Activated CD8-positive, alpha-beta memory T cell treated with anti-CD3 and anti-CD28 coated beads, Interleukin-2, amount 50 U/mL, for 1 hour (primary cell): ENCODE results near the gene AGPAT4.

Experiments
- DNase-seq: peaks from one replicate; pipeline ENCODE4 v3.0.0-alpha.2; 2020; ENCODE audit errors: extremely low read depth

Gene AGPAT4

DNA sequence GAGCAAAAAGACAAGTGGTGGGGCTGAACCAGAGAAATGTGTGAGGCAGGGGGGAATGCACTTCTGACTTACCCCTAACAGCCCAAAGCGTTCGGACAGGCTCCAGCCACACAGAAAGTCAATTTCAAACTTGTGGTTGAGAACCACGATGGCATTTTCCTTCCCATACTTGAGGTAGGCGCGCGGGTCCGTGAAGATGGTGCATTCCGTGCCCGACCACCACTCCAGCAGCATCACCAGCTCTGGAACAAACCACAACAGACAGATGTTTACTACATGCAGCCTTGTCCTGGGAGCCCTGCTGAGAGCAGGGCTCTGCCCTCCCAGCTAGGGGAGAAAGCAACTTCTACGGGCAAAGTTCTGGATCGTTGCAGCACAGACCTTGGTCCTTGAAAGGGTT lies 107.7 kb downstream of the AGPAT4 start:
- no peak for DNase-seq

DNA sequence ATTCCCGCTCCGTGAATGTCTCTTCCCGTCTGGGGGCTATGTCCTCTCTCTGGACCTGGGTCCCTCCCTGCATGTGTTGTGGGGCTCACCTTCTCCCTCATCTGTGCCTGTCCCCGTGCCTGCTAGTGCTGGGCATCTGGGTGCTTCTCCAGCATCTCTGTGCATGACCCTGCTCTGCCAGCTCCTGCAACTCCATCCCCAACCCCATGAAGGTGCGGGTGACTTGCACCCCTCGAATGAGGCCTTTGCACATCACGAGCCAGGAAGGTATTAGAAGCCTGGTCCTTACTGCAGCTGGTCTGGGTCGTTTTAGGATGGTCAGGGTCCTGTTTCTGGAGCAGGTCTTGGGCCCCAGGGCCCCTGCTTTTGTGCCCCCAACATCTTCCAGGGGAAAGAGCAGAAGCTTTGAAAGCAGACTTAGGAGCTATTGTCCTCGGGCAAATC lies 109.7 kb downstream of the AGPAT4 start:
- no peak for DNase-seq

DNA sequence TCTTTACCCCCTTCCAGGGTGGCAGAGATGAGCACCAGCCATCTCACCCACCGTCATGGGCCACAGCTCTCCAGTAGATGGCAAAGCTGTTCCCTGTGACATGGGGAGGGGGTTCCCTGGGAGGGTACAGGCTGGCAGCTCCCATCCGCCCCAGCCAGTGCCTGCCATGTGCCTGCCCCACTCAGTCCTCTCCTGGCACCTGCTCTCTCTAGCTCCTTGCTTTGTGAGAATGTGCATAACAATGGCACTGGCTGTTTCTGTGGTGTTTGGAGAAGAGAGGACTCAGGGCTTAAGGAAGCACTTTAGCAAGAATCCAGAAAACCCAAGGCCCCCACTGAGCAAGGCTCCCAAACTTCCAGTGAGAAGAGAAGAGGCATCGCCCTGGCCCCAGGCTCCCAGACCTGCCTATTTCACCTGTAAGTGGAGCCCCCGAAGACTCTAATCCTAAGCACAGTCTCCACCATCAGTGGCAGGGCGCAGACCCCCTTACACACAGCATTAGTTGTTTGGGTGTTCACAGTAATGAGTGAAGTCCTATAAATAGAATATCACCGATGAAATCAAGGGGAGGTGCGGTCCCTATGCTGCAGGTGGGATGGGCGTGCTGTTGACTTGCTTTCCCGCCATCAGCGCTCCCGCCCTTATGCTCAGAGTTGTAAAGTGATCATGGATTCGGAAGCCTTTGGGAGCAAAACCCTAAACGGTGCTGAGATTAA lies 110.2 kb downstream of the AGPAT4 start:
- no peak for DNase-seq

DNA sequence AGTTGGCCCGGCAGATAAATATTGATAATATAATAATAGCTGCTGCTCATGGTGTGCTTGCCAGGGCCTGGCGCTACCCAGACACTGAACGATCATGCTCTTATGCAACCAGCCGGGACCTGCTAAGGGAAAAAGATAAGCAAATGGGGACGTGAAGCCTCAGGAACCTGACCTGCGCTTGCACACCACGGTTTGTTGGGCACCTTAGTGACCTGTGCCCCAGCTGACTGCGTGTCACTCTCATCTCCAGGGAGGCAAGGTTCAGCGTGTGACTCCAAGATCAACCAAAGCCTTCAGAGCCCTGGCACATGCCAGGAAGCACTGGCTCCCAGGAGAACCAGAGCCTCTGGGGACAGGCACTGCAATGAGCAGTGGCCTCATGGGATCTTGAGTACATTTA lies 111.1 kb downstream of the AGPAT4 start:
- no peak for DNase-seq

DNA sequence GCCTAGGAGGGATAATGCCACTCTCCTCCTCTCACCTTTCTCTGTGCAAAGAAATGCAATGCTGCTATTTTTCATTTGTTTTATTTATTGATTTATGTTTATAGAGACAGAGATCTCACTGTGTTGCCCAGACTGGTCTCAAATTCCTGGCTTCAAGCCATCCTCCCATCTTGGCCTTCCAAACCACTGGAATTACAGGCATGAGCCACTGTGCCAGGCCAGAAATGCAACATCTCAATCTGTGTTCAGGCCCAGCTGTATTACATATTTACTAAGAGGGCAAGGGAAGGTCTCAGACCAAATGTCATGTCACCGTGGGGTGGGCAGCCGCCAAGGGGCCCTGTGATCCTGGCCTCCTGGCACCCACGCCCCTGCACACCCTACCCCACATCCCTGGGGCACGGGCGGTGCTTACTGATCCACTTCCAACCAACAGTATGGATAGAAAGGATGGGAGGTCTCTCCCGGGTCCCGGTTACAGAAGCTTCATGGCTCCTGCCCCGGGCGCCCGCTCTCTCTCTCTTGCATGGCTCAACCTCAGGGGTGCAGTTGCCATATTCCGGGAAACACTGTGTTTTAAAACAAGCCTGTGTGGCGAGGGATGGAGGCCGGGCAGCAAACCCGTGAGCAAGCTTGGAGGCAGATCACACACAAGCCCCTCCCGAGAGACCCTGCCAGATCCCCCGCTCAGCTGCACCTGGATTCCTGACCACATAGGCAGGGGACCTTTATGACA lies 111.8 kb downstream of the AGPAT4 start:
- no peak for DNase-seq

DNA sequence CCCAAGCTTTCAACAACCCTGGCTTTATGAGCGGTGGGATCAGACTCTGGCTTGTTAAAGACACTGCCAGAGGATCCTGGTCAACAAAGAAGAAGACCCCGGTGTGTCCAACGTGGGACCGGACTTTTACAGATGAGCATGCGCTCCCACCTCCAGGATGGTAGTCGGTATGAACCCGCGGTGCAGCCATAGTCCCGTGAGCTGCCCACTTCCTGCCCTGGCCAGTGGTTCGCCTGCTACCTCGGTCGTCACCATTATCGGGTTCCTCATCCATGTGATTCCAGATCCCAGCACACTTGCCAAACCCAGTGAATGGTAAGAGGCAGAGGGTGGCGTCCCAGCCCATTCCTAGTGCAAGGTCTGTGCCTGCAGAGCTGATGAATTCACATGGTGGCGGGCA lies 112.7 kb downstream of the AGPAT4 start:
- DNase-seq = no peak

DNA sequence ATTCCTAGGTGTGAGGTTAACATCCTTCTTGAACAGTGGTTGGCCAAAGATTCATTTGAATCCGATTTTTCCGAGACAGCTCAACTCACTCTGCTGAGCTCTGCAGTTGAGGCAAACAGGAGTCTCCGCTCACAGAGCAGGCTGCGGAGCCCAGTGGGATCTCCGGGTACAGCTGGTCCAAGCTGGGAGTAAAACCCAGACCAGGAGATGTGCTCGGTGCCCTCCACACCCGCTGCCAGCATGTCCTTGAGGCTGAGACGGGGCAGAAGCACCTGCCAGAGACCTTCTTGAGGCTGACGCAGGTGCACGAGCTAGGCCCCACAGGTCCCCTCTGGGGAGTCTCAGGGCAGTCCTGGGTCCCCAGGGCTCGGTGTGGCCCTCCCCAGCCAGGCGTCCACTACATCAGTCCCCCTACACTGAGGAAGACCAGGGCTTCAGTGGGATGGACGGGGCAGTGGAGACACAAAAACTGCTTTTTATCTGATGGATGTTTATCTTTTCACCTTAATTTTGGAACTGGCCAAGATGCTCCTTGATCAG lies 119.0 kb downstream of the AGPAT4 start:
- no peak for DNase-seq

DNA sequence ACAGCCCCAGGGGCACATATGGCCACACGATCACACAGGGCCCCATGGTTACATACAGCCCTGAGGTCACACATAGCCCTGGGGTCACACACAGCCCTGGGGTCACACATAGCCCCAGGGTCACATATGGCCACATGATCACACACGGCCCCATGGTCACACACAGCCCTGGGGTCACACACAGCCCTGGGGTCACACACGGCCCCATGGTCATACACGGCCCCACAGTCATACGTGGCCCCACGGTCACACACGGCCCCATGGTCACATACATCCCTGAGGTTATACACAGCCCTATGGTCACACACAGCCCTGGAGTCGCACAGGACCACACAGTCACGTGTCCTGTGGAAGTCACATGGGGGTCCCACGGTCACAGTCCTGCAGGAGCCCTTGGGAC lies 120.1 kb downstream of the AGPAT4 start:
- DNase-seq = no peak

DNA sequence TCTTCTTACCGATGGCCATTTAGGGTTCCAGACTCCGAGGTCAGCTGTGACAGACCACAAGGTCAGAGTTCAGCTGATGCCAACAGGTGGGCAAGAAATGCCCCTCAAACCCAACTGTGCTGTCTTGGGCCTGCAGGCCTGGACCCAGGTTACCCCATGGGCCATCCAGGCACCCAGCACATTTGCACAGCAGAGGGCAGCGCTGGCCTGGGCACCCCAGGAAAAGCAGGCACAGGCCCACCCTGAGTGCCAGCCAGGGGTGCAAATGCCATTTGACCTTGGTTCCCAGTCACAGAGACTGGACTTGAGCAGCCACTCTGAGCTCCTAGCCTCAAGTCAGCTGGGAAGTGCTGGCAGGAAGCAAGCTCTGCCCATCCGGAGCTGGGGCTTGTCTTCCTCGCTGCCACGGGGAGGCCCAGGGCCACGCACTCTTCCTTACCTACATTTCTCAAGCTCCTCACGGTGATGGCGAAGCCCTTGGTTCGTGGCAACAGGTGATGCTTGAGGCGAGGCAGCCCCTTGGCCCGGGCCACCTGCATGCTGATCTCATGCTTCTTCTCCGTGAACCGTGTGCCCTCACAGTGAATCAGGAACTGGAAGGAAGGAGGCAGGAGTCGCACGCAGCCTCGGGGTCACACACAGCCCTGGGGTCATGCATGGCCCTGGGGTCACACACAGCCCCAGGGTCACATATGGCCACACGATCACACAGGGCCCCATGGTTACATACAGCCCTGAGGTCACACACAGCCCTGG lies 120.8 kb downstream of the AGPAT4 start:
- DNase-seq = no peak

DNA sequence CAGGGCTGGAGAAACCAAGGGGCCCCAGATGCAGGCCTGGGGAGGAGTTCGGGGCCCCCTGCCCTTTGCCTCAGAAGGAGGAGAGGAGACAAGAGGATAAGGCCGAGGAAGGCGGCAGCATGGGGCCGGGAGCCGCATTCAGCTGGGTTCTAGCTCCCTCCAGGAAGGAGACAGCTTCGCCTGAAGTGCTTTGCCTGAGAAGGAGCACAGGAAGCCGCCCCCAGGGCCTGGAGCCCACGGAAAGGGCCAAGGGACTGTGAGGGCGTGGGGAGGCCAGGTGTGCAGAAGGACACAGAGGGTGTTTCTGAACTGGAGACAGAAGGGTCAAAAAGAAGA lies 121.4 kb downstream of the AGPAT4 start:
- DNase-seq = no peak

DNA sequence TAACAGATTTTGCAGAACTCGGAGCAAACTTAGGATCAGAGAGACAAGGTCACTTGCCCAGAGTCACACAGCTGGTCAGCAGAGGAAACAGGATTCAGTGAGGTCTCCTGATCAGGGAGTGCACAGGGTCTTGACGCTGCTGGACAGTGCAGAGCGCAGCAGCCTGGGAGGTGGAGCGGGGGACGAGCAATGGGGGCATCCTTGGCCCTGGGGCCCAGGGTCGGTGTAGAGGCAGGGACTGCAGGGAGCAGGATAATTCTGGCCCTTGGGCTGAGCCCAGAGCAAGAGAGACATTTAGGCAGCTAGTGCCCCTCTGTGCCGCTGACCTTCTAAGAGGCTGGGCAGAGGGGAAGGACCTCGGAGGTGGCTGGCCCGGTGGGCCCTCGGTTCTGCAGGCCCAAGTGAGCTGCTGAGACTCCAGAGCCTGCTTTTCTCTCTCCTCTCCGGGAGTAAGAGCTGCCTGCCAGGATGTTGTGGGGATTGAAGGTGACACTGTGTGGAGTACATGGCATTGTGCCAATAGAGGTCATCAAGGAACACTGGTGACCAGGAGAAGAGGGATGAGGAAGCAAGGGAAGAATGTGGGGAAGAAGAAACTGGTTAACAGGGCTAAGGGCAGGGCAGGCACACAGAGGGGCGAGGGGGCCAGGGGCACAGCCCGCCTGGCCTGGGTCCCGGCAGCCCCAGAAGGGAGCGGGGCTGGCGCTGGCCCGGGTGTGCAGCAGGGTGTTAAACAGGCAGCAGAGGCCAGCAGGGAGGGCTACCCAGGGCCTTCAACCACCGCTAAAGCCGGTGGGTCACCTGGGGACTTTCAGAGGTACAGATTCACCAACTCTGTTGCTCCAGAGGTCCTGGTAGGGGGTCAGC lies 122.0 kb downstream of the AGPAT4 start:
- no peak for DNase-seq

DNA sequence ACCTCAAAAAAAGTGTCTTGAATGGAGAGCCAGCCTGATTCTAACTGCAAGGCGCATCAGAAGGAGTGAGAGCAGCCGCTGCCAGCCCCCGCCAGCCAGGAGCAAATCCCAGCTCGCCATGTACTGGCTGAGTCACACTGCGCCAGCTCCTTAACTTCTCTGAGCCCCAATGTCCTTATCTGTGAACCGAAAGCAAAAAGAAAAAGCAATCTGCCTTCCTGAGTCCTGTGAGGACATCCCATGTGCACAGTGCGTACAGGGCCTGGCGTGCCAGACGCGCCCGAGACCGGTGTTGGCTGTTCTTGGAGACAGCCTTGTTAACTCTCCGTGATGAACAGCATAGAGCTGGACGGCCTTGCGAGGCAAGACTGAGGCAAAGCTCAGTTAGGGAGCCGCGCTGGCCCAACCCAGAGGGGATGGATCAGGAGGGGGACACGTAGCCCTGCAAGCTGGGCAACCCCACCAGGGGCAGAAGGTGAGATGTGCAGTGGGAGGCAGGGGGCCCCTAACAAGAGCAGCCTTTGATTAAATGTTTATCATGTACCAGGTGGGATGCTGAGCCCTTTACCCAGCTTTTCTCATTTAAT lies 122.7 kb downstream of the AGPAT4 start:
- no peak for DNase-seq

DNA sequence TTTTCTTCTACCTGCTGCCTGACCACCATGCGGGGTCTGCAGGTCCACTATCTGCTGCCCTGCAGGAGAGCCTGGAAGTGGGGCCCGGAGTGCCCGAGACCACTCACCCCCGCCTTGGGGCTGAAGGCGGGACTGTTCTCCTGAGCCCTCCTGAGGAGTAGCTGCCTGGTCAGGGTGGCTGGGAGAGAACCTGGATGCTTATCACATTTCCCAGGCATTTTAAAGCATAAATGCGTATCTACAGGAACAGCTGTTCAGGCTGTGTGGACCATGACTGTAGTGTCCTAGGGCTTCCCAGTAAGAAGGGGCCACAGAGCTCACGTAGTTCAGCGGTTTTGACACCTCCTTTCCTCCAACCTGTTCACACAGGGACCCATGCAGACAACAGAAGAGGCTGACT lies 123.3 kb downstream of the AGPAT4 start:
- DNase-seq = no peak

DNA sequence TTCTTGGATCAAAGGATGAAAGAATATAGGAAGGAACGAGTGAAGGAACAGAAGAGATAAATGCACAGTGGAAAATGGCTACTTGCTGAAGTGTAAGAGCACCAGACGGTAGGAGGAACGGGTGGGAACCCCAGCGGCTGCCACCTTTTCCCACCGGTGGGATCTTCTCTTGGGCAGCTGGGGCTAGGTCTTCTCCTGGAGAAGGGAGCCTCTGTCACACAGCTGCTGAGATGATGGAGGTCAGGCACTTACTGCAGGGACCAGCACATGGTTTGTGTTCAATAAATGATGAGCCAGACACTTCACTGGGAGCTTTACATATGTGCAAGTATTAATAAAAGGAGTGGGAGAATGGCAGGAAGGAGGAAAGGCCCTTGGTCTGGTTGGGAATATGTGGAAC lies 123.7 kb downstream of the AGPAT4 start:
- DNase-seq = no peak

DNA sequence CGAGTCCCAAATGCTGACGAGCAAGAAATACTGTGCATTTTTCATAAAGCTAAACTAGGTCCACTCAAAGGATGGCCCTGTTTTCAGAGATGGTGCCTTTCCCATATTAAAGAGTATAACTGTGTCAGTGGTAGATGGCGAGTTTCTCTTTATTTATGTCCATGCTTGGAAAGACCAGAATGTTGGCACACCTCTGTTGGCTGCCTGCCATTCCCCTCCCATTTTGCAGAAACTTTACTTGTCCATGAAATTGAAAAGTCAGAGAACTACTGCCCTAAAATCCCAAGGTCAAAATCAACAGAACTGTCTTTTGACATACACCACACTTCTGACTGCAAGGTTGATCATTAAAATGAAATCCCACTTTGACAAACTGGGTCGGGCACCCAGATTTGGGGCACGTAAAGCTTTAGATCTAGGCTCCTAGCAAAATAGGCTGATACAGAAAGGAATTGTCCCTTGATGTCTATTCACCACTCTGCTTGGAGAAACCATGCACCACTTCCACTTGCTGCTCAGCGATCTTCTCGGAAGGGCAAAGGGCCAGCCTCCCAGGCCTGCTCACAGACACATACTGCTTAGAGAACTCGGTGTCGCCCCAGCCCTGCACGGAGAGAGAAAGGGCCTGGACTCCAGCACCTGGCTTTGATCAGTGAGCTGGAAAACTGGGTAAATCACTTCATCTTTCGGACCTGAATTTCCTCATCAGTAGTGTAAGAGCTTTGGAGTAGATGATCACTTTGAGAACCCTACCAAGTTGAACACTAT lies 130.0 kb downstream of the AGPAT4 start:
- DNase-seq = no peak

DNA sequence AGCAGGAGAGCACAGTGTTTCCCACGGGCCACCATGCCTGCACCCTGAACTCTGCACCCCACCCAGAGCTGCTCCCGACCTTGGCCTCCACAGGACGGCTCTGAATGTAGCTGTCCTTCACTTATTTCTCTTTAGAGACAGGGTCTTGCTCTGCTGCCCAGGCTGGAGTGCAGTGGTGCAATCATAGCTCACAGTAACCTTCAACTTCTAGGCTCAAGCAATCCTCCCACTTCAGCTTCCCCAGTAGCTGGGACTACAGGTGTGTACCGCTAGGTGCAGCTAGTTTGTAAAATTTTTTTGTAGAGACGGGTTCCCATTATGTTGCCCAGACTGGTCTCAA lies 130.9 kb downstream of the AGPAT4 start:
- no peak for DNase-seq

DNA sequence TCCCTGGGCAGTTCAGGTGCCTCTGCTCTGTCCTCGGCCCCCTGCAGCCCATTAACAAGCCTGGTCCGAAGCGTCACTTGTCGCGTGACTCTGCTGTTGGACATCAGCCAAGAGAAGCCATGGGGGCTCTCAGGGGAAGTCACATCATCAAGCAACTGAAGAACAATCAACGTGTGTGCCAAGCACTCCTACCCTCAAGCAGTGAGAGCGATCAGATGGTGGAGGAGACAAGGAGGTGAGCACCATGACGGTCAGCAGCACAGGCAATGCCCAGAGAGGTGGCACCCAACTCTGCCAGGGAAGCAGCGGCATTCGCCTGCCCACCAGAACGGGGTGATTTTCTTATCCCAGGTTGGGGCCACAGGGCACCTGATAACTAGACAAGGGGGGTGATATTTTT lies 132.7 kb downstream of the AGPAT4 start:
- no peak for DNase-seq

DNA sequence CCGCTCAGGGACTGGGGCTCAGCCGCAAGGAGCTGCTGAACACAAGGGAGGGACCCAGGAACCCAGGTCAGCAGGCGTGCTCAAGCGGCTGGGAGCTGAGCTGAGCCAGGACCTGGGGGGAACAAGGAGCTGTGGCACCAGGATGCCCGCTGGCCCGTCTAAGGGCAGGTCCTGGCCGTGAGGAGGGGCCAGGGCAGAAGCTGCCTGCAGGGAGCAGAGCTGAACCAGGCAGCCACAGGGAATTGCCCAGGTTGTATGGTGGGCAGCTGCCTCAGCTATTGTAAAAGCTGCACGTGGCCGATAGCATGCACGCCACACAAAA lies 133.3 kb downstream of the AGPAT4 start:
- no peak for DNase-seq

DNA sequence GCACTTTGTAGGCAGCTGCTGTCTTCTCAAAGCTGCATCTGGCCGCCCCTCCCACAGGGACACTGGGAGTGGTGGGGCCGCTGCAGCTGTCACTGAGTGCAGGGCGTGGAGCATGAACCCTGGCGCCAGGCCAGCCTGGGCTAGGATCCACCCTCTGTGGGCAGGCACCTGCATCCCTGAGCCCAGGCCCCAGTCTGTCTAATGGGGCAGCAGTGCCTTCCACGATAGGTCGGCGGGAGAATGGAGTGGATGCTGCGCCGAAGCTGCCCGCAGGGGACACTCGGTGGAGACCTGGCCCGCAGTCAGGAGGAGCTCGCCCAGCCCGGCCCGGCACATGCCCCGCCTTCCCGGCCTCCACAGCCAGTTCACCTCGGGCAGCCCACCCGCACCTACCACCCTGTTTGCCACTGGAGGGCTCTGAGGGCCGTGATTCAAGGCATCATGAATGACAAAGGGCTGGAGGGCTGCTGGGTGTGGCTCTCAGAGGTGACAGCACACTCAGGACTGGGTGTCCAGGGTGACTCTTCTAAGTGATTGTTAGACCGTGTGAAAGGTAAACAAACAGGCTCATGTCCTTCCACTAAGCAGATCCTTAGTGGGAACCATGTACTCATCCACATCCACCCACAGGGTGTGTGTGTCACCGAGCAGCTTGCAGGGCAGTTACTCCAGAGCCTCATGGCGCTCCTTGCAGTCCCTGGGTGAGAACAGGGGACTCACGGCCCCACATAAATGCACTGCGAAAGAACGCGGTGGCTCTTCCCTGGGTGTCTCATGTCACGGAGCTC lies 133.9 kb downstream of the AGPAT4 start:
- DNase-seq = no peak

DNA sequence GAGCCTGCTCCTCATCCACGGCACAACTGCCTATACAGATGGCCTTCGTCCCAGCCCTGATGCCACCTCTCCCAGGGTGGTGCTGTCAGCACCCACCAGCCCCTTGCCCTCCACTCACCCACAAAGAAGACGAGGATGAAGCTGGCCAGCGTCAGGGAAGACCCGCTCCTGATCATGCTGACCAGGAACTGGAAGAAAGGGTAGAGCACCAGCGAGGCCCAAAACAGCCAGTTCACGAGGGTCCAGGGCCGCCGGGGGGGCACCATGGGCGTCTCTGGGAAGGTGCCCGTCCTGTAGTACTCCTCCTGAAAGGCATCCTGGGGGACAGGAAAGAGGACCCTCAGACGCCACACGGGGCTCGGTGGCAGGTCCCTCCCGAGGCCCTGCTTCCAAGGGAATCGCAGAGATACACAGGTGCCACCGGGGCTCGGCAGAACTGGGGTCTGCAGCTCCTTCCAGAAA lies 134.5 kb downstream of the AGPAT4 start:
- DNase-seq = no peak
